HG02610 (cell line): ENCODE data around the gene TSGA10IP.

Experiments
- ATAC-seq: cut with Tn5 transposase; IDR thresholded peaks from one replicate; pipeline ENCODE4 v1.9.1; 2021; ENCODE audit warnings: mild to moderate bottlenecking, moderate library complexity; ENCODE audit not compliant: unreplicated experiment

TSGA10IP gene

DNA sequence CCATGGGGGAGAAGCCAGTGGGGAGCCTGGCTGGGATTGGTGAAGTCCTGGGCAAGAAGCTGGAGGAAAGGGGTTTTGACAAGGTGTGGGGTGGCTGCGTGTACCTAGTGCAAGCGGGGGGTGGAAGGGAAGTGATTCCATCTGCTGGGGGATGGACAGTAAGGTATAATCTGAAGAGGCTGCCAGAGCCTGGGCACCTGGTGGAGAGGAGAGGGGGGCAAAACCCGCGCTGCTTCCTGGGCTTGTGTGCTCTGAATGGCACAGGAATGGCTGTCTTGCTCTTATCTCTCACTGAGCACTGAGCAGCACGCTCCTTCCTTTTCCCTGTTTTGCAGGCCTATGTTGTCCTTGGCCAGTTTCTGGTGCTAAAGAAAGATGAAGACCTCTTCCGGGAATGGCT is 58.0 kb downstream of the TSGA10IP start:
- ATAC-seq, result no peak

DNA sequence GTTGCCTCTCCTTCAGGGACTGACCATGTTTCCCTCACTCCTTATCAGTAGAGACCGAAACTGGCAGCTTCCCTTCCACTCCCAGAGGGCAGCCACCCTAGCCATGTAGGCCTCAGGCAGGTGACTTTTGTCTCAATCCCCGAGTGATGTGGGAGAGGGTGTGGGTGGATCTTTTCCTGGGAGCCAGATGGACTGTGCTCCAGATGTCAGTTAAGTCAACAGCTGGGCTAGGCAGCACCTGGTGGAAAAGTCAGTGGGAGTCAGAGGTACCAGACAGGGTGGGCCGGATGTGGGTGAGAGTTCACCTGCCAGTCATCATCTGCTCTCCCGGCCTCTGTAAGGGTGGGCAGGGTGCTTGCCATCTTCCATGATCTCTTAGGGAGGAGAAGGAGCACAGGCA is 58.9 kb downstream of the TSGA10IP start:
- no peak for ATAC-seq

DNA sequence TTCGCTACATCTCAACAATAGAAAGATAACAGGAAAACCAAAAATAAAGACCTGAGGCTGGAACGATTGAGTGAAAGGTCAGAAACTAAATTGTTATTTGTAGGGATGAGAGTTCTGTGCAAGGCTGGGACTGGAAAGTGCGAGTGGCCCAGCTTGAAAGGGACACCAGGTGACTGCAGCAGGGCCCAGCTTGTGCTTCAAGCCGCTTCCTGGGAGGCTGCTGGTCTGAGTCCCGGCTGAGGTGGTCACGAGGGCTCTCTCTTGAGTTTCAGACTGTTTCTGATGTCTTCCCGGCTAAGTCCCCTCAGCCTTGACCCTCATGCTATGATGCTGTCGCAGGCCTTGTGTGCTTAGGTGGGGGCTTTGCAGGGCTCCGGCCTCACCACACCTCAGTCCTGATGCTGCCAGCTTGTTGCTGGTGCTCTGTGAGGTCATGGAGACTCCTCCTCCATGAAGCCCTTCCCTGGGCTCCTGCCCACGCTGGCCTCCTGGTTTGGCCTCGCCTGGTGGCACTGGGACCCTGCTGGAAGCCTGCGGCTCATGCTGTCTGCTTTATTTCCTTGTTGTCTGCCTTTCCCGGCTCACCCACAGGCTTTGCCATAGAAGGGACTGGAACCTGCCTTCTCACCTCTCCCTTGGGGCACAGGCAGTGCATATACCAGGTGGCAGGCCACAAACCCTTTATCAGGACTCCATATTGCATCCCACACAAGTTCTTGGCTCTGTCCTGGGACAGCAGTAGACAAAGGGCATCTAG is 61.0 kb downstream of the TSGA10IP start:
- no peak for ATAC-seq

DNA sequence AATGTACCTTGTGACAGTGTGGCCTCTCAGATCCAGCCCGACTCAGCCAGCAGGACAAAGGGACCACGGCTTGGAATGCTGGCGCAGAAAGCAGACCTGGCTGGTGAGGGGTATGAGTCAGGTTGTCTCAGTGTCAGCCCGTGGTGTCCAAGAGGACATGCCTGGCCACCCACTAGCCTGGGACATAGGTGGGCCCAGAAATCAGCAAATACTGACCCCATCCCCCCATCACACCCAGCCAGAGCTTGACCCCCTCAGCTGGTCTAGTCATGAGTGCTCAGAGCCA is 61.6 kb downstream of the TSGA10IP start:
- no peak for ATAC-seq

DNA sequence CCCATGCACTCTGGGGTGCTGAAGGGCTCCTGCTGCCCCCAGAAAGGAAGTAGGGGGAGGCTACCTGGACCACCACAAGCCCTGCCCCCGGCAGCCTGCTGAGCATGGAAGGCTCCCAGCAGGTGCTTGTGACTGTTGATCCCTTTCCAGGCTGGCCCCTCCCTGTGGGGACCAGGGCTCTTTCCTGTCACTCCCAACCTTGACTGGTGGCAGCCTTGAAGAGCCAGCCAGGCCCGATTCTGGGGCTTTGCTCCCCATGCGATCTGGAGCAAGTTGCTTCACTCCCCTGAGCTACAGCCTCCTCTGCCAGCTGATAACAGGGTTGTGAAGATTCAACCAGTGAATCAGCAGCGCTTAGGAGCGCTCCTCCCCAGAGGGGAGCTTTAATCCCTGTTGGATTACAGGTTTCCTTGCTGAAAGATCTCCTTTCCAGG is 61.9 kb downstream of the TSGA10IP start:
- ATAC-seq, result no peak

DNA sequence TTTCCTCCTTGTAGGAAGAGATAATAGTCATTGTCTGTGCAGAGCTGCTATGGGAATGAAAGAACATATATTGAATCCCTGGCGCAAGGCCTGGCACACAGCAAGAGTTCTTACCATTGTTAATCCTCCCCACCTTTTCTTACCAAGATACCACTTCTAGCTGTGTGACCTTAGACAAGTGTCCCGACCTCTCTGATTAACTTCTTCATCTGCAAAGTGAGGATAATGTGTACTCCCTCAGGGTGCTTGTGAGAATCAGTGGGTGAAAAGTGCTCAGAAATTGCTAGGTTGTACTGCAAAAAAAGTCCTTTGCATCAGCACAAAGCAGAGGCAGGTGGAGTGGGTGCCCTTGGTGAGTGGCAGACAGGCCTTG is 62.8 kb downstream of the TSGA10IP start:
- no peak for ATAC-seq

DNA sequence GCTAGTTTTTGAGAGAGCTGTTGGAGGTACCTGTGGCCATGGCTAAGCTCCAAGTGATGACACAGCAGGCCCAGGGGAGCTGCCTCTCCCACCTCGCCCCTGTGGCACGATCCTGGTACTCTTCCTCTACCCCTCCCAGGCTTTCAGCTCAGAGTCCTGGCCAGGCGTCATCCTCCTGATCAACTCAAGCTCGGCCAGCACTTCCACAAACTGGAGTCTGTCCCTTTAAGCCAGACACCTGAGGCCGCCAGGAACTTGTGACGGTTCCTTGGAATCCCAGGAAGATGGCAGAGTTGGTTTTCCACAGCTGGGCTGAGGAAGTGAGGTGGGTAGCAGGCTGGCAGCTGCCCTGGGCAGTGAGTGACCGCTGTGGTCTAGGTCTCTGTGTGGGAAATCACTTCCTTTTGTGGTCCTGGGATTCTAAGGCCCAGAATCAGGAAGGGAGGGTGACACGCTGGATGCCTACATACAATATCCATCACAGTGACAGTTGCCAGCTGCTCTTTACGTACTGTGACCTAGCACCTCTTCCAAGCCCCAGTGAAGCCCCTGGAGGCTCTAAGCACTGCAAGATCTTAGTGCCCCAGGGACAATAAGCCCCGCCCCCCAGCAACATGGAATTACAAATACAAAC is 63.3 kb downstream of the TSGA10IP start:
- no peak for ATAC-seq
